Measurements from ENCODE around the gene TMEM72.

The TMEM72 gene

DNA sequence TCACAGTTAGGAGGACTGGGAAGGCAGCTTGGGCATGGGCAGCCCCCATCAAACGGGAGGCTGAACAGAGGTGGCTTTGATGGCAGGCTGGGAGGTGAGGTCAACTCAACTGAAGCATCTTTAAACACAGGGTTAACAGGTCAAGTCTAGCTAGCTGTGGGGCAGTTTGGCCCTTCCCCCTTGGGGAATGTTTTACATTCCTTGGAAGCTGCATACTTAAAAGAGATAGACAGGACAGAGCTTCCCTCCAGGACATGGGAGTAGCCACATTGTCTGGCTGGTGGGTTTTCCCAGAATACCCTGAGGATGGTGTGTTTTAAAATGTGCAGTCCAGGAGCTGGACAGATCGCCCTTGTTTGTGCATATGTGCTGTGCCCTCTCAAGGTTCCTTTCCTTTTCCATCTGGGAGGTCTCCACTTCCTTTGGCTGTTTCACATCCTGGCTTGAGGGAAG is 41.7 kb downstream of the TMEM72 start:
- no peak for TF ChIP-seq CTCF (IDR thresholded peaks at IDR 0.05; ENCODE audit: extremely low read depth, missing control alignments)
- DNase-seq (ENCODE audit: low spot score) = no peak

DNA sequence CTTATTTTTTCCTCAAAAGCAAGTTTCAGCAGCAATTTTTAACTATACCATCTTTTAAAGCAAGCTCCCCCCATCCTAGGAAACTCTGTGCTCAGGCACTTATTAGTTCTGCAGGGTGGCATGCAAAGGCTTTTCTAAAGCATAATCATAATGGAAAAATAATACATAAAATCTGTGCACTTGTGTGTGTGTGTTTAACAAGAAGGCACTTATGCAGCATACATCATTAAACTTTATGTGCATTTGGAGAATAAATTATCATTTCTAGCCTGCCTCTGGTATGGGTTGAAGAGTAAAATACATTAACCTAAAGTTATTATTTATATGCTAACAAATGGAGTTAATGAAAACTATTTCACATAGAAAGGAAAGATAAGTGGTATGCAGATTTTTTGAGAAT is 42.9 kb downstream of the TMEM72 start:
- no peak for TF ChIP-seq CTCF (IDR thresholded peaks at IDR 0.05; ENCODE audit: extremely low read depth, missing control alignments)
- no peak for DNase-seq (ENCODE audit: low spot score)

GRCh38 chr10:44954962-44955361 is 43.8 kb downstream of the TMEM72 start:
- DNase-seq (ENCODE audit: low spot score) = no peak
- TF ChIP-seq CTCF (IDR thresholded peaks at IDR 0.05; ENCODE audit: extremely low read depth, missing control alignments) = no peak

DNA sequence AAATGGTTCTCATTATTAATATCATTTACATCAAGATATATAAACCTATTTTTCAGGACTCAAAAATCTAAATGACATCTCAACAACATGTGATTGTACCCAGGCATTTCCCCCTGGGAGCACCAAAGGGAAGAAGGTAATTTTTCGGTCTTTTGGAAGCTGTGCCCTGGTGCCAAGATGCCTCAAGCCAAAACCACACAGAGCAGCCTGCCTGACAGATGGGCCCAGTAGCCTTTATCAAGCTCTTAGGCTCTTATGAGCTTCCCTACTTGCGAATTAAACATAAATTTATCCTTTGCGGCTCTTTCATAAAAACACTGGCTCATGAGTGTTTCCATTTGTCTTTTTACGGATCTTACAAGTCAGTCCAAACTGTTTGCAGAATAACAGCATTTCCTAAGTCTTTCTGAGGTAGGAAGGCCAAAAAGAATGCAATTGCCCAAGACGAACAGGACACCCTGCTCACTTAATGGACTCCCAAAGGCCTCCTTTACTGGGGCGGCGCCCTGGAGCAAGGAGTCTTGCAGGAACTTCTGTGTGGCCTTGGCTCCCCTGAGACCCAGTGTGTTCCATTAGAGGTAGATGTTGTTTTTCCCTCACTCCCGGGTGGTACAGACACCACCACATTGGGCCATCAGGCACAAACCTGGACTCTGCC is 44.4 kb downstream of the TMEM72 start:
- no peak for TF ChIP-seq CTCF (IDR thresholded peaks at IDR 0.05; ENCODE audit: extremely low read depth, missing control alignments)
- no peak for DNase-seq (ENCODE audit: low spot score)

- no peak for TF ChIP-seq CTCF (IDR thresholded peaks at IDR 0.05; ENCODE audit: extremely low read depth, missing control alignments)
- DNase-seq (ENCODE audit: low spot score) = no peak
Observed at GRCh38 chr10:44956226-44956625, 45.1 kb downstream of the TMEM72 start.

- TF ChIP-seq CTCF (IDR thresholded peaks at IDR 0.05; ENCODE audit: extremely low read depth, missing control alignments) = no peak
- DNase-seq (ENCODE audit: low spot score) = no peak
Observed at GRCh38 chr10:44956717-44957706, 45.9 kb downstream of the TMEM72 start.

All from GM20000 (cell line).